ENCODE measurements around the gene ZNF319.

ZNF319 gene

DNA sequence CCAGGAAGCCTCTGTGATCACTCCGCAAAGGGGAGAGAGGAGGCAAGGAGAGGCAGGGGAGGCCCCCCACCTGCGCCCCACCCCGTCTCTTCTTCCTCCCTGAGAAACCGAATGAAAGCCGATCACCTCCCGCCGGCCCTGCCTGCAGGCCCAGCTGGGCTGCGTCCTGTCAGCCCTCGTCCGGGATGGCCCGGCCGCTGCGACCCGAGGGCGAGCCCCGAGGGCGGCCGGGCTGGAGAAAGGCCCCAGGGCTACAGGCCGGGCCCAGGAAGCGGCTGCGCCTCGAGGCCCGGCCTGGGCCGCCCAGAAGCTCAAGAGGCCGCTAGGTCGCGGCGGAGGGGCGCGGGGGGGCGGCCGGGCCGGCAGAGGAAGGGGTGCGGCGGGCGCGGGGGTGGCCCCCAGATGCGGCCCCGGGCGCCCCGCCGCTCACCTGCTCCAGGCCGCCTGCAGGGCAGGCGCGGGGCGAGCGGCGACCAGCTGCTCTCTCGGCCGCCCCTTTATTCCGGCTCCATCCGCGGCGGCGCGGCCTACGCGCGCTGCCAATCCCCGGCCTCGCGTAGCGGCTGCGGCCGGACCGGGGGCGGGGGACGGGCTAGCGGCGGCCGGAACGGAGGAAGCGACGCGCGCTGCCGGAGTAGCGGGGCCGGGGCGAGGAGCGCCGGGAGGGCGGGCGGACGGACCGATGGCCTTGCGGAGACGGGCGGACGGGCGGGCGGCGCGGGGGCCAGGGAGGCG is at the start of gene ZNF319:
ZNF319 (minus strand) TSS at position 702 of the 735 bp plus-strand sequence. CDS start 2,407 bp downstream, outside the sequence.
- DNase-seq (ENCODE audit: low read depth) = no peak

DNA sequence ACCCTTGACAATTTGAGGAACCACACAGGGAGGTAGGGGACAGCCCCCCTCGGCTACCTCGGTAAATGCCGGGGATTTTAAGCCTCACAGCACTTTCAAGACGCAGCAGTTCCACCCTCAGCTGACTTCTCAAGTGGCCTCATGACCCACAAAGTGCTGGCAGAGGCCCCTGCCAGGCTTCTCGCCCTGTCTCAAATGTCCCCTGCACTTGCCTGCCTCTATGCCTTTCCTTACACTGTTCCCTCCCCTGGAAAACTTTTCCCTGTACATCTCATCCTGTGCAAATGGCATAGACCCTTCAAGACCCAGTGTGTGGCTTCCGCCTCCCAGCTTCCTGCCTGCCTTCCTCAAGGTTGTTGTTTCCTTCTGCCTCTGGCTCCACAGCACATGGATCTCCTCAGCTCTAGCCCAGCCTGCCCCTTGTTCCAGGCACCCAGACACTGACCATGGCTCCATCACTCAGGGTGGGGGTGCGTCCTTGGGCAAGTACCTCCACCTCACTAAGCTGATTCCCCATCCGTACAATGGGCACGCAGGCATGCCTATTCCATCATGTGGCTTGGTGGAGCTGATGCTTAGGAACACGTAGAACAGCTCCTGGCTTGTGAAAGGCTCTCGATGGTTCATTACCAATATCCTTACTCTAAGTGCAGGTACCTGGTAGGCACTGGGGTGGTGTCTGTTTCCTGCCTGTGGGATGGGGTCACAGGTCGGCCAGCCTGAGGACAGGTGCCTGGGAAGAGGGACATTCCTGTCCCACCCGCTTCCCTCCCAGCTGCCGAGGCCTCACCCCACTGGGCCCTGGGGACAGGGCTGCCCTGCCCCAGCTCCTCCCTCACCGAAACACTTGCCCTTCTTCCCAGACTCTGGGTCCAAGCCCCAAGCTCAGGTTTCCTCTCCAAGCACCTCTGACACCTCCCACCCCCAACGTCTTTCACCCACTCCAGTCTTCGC is 49.0 kb upstream of the ZNF319 start:
- DNase-seq (ENCODE audit: low read depth) = no peak

DNA sequence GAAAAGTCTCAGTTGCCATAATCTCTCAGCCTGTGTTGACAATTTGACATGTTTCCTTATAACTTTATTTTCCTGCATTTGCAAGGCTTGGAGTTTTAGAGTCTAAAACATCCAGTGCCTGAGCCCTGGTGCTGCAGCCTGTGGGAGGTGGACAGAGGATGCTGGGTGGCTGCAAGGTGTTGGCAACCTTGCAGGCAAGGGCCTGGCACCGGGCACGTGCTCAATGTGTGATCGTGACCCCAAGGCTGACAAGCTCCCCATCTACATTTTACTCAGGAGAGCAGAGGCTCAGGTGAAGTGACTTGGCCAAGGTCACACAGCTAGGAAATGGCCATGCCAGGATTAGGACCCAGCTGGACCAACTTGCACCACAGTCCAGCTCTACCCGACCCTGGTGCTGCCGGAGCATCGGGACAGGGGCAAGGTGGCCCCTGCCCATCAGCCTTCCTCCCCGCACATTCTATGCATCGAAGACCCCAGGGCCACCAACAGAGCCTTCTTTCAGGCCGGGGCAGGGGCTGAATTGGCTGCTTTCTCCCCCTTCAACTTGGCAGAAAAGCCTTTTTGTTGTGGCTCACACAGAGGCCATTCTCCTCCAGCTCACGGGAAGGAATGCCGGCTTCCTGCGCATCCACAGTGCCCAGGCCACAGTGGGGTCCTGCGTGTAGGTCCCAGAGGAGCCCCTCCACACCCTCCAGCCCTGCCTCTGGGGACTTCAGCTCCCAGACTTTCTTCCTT is 48.2 kb upstream of the ZNF319 start:
- DNase-seq (ENCODE audit: low read depth) = no peak

DNA sequence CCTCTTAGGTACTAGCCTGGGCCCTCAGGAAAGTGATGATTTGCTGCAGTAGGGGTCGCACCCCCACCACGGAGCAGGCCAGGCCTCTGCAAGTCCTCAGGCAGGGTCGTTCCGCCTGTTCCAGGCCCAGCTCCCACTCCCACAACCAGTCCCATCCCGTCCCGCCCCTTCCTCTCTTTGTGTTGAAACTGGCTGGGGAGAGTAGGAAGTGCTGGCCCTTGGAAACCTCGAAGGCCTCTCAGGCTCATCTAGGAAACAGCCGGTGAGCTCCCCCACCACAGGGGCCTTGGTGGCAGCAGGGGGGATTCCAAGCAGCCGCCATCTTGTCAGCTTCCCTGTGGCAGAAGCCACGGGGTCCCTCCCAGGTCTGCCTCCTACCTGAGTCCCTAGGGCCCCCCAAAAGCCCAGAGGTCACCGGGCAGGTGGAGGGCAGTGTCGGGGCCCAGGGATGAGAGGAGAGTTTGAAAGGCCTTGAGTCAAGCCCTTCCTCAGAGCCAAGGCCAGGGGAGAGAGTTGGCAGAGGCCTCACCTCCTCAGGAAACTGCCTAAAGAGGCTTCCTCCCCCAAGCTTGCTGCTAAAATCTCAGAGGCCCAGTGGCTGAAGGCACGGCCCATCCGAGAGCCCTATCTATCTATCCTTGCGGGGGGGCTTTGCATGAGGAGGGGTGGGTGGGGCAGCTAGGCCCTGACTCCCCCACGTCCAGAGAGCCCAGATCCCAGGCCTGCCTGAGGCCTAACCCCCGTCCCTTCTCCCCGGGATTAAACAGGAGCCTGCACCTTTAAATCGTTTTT is 47.3 kb upstream of the ZNF319 start:
- DNase-seq (ENCODE audit: low read depth) = no peak

DNA sequence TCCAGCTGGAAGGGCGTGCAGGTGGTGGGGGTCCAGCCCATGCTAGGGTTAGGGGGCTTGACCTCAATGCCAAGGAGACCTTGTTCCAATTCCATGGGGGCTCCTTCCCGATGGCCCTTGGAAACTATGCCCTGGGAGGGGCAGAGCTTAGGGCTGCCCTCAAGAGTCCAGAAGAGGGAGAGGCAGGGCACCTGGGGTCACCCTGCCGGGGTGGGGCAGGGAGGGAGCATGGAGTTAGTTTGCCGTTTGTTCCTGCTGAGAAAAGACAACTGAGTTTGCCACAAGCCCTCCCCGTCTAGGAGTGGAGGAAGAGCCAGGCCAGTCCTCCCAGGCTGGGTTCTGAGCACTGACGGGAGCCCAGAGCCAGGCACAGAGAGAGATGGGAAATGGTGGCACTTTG is 46.5 kb upstream of the ZNF319 start:
- DNase-seq (ENCODE audit: low read depth) = no peak

DNA sequence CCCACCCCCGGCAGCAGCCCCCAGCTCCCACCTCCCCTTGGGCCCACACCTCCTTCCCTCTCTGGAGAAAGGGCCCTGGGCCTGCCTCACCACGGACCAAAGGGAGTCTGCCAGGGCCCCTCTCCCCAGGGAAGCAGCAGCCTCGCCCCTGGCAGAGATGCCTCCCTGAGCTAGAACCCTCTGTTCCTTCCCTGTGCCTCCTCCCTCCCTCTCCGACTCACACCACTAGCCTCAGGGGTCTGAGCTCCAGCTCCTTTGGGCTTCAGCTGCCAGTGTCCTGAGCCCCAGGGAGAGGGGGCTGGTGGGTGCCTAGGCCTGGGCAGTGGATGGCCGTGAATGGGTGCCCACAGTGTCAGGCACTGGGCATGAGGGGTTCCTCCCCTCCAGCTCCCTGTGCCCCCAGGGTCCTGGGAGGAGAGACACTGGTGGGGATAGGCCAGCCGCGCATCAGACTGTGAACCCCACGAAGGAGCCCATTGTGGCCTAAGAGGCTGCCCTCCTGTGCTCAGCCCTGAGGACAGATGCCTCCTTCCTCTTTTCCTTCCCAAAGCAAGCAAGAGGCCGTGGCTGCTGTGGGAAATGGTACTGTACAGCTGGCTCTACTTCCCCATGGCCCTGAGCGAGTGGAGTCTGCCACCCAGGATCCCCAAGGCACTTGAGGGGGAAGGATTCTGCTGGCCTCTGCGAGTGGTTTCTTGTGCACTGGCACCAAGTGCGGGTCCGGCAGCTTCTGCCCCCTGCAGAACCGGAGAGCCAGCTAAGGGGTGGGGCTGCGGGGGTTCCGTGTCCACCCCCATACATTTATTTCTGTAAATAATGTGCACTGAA is 45.8 kb upstream of the ZNF319 start:
- no peak for DNase-seq (ENCODE audit: low read depth)

DNA sequence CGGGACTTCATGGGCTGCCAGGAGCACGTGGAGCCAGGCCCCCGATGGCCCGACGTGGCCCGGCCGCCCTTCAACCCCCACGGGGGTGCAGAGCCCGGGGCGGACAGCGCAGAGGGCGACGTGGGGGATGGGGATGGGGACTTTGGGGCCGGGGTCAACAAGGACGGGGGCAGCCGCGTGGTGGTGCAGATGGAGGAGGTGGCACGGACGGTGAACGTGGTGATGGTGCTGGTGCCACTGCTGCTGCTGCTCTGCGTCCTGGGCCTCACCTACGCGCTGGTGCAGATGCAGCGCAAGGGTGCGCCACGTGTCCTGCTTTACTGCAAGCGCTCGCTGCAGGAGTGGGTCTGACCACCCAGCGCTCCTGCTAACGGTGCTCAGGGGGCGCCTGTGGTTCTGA is 44.6 kb upstream of the ZNF319 start:
- DNase-seq (ENCODE audit: low read depth) = no peak

DNA sequence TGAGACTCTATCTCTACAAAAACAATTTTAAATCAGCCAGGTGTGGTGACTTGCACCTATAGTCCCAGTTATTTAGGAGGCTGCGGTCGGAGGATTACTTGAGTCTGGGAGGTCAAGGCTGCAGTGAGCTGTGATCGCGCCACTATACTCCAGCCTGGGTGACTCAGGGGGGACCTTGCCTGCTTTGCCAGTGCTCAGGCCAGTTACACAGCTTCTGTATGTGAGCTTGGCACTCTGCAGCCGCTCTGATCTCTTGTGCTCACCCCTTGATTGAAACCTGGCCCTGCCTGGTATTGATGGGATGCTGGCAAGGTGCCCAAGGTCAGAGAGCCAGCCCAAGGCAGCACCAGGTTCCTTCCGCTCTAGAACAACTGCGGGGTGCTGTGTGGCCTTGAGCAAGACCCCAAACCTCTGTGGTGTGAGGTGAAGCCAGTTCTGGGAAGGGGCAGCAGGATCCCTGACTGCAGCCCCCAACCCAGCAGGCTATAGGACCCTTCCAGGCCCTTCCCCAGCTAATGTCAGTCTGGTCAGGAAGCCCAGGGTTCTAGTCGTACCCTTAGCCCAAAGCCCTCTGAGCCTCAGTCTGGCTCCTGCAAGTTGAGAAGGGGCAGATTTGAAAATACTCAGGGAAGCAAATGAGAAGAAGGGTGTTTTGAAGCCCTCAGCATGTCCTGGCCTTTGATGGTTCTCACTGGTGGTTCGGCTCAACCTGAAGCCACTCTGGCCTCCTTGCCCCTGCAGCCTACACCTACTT is 44.0 kb upstream of the ZNF319 start:
- no peak for DNase-seq (ENCODE audit: low read depth)

DNA sequence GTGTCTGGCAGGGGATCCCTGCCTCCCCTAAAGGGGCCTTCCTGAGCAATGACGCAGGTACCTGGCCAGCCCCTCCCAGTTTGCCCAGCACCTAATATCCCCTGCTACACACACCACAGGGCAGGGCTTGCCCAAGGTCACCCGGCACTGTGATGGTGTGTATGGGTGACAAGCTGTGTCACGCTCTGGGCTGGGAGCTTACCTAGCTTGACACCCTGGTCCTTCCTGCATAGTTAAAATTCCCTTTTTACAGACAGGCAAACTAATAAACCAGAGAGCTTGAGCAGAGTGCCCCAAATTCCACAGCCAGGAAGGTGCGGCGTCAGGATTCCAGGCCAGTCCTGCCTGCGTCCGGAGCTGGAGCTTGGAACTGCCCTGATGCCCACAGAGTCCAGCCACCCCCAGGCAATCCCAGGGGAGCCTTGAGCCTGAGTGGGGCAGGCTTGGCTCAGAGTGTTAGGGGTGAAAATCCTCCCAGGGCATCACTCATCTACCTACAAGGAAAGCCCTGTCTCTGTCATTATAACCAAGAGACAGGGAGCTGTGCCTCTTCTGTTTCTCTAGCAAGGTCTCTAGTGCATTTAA is 43.2 kb upstream of the ZNF319 start:
- no peak for DNase-seq (ENCODE audit: low read depth)

DNA sequence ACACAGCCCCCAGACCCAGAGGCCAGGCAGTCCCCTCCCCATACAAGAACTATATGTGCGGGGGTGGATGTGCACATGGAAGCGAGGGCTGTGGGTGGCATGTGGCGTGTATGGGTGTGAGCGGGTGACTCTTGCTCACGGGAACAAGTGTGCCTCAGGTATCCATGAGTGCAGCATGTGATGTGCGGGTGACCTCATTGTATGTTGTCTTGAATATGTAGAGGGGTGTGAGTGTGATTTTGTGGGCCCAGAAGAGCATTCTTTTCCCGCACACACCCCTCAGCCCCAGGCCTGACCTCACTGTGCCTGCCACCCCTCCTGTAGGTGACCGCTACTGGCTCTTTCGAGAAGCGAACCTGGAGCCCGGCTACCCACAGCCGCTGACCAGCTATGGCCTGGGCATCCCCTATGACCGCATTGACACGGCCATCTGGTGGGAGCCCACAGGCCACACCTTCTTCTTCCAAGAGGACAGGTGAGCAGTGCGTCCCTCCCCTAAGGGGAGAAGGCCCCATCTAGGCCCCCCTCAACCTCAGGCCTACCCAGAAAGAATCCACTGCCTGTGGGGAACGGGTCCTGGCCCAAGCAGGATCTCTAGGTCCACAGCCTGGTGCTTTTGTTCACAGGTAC is 42.5 kb upstream of the ZNF319 start:
- no peak for DNase-seq (ENCODE audit: low read depth)

DNA sequence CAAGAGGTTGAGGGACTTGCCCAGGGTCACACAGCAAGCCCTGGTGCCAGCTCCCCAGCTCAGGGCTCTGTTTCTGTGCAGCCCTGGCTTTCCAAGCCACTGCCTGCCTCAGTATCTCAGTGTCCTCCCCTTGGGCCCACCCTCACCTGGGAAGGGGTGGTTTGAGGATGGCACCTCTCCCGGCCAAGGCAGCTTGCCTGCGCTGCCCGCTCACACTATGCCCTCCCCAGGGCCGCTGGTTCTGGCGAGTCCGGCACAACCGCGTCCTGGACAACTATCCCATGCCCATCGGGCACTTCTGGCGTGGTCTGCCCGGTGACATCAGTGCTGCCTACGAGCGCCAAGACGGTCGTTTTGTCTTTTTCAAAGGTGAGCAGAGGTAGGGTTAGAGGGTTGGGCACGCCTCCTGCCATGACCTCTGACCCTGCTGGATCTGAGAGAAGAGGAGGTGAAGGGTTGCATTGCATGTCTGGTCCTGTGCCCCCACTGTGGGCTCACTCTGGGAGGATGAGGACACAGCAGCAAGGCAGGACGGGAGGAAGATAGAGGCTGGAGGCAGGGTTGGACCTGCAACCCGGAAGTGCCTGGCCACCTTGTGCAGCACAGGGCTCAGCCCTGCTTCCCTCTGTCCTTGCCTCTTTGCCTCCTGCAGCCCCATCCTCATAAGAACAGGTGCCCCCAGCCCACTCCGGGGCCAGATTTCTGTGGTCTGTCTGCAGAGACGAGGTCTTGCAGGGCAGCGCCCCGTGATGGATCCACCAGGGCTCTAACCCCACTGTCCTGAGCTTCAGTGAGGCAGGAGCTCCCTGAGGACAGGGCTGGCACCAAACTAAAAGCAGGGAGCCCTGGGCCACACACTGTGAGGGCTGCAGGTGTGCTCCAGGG is 41.8 kb upstream of the ZNF319 start:
- DNase-seq (ENCODE audit: low read depth) = no peak

DNA sequence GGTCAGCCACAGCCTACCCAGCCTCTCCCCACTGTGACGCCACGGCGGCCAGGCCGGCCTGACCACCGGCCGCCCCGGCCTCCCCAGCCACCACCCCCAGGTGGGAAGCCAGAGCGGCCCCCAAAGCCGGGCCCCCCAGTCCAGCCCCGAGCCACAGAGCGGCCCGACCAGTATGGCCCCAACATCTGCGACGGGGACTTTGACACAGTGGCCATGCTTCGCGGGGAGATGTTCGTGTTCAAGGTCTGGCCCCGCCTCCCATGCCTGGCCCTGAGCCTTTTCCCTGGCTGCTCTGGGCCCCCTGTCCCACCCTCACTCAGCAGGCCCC is 41.1 kb upstream of the ZNF319 start:
- DNase-seq (ENCODE audit: low read depth) = no peak

DNA sequence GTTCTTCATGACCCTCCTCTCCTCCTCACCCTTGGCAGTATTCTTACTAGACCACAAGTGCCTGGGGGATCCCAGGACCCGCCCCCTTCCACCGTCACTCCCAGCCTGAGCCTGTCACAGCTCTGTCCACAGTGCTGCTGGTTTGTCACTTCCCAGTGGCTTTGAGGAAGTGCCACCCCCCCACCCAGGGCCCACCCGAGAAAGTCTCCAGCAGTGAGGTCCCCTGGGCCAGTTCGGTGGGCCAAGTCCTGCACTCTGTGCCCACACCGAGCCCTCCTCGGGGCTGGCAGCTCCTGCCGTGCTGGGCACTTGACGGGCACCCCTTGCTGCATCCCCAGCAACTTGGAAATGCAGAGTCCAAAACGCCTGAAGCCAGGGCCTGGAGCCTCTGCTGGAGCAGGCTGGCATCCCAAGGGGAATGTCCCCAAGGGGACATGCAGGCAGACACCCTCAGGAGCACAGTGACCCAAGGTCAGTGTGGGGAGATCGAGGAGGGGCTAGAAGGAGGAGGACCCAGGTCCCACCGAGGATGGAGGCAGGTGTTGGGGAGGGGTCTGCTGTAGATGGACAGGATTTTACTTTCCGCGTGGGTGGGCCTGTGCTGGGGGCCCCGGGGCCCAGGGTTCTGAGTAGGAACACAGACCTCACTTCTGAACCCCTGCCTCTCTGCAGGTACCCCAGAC is 40.6 kb upstream of the ZNF319 start:
- DNase-seq (ENCODE audit: low read depth) = no peak

DNA sequence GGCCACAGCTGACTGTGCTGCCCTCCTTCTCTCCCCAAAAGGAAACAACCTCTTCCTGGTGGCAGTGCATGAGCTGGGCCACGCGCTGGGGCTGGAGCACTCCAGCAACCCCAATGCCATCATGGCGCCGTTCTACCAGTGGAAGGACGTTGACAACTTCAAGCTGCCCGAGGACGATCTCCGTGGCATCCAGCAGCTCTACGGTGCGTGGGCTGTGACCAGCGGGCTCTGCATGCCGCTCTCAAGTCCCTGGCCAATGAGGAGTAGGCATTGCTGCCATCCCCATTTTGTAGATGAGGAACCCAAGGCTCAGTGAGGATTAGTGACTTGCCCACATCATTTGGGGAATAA is 40.0 kb upstream of the ZNF319 start:
- no peak for DNase-seq (ENCODE audit: low read depth)

DNA sequence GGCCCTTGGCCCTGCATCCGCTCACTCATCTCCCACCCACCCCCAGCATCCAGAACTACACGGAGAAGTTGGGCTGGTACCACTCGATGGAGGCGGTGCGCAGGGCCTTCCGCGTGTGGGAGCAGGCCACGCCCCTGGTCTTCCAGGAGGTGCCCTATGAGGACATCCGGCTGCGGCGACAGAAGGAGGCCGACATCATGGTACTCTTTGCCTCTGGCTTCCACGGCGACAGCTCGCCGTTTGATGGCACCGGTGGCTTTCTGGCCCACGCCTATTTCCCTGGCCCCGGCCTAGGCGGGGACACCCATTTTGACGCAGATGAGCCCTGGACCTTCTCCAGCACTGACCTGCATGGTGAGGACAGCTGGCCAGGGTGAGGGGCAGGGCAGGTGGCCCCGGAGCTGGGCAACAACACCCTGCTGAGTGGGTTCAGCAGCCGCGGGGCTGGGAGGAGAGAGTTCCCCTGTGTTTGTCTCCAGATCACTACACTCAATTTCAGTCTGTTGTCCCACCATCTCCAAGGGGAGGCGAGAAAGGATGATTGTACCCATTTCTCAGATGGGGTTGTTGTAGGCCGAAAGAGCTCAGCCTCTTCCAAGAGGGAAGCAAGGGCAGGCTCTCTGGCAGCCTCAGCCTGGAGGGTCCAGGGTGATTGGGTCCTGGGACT is 39.5 kb upstream of the ZNF319 start:
- no peak for DNase-seq (ENCODE audit: low read depth)

DNA sequence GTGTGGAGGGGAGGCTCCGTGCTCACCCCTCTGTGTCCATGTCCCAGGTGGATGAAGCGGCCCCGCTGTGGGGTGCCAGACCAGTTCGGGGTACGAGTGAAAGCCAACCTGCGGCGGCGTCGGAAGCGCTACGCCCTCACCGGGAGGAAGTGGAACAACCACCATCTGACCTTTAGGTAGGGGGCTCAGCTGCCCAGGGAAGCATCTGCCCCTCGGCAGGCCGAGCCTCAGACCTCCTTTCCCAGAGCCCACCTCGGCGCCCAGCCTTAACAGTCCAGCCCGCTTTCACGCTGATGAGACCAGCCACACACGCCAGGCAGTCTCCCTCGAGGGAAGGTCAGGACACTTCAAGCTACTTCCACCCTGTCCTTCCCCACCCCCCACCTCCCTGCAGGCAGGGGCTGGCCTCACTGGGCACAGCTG is 37.8 kb upstream of the ZNF319 start:
- no peak for DNase-seq (ENCODE audit: low read depth)

DNA sequence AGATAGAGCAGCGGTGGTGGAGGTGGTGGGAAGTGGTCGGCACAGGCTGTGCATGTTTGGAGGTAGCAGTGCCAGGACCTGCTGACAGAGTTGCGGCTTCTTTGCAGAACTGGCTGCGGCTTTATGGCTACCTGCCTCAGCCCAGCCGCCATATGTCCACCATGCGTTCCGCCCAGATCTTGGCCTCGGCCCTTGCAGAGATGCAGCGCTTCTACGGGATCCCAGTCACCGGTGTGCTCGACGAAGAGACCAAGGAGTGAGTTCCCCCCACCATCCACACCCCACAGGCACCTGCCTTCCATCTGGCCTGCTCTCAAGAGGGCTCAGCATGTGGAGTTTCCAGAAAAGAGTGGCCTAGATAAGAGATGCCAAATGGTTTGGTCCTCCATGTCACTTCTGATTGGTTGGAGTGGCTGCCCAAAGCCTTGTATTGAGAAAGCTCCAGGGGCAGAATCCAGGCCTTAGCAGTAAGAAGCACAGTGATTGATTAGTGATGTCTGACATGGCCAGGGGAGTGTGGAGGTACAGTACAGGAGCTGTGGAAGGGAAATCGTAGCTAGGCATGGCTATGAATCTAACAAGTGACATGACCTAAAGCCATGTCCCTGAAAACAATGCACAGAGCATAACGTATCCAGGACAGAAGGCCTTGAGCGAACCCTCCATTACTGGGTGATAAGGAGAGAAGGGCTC is 37.0 kb upstream of the ZNF319 start:
- no peak for DNase-seq (ENCODE audit: low read depth)

Measured in stimulated activated CD8-positive, alpha-beta memory T cell treated with anti-CD3 and anti-CD28 coated beads, Interleukin-15, amount 100 ng/mL, for 1 hour (primary cell).